ENCODE measurements around the gene SIDT1. TPM values are rescaled to one million over a fixed set of nuclear protein-coding genes. Genes with fewer than 3 reads are reported as not detected.
A peak's percentile ranks its signal among the peaks of the same experiment; 100 is the strongest.

The SIDT1 gene
- polyA plus RNA-seq, 4 donors, result 0.45 to 10.5 (median 1.8) TPM

DNA sequence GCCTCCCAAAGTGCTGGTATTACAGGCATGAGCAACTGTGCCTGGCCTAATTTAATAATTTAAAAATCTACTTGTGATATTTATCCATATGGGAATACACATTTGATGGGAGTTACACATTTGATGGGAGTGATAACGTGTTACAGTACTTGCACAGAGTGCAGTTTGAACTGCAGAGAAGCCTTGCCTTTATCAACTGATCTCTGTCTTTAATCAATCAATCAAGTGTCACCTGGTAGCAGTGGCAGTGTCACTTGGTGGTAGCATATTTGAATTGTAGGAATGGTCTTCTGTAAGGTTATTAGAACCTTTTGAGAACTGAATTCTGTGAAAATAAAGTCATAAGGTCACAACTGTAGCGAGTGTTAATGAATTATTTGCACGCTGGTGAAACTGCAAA is 37.8 kb downstream of the SIDT1 start:
- no peak overlapping the region for H3K4me3 ChIP-seq (ENCODE audit: low read depth in 1 of 3, low read length in 3 of 3)
- H3K27me3 ChIP-seq (ENCODE audit: control insufficient read depth in 3 of 3, insufficient read depth in 3 of 3, low read length in 3 of 3), result no peaks in the 10 kb centered on the region
- no peak for FAIRE-seq
- H3K36me3 ChIP-seq (ENCODE audit: control insufficient read depth in 3 of 3, insufficient read depth in 2 of 3, low read depth in 1 of 3, low read length in 3 of 3), result no peaks in the 10 kb centered on the region
- H3K4me1 ChIP-seq (ENCODE audit: control insufficient read depth in 3 of 3, insufficient read depth in 2 of 3, low read depth in 1 of 3, low read length in 2 of 3), result peaks cover 2 to 7% (median 4%) of the 10 kb centered on the region in 3 donors
- no peak for DNase-seq
- WGBS, 3 donors, result 92 to 96% (median 93%) methylated on average over 3 of the region's 3 CpGs
- no peaks in the 10 kb centered on the region for H3K9me3 ChIP-seq (ENCODE audit: control insufficient read depth in 2 of 2, insufficient read depth in 1 of 2, low read depth in 1 of 2, low read length in 1 of 2)
- H3K27ac ChIP-seq (ENCODE audit: low read depth in 1 of 3, low read length in 2 of 3), result no peak overlapping the region

DNA sequence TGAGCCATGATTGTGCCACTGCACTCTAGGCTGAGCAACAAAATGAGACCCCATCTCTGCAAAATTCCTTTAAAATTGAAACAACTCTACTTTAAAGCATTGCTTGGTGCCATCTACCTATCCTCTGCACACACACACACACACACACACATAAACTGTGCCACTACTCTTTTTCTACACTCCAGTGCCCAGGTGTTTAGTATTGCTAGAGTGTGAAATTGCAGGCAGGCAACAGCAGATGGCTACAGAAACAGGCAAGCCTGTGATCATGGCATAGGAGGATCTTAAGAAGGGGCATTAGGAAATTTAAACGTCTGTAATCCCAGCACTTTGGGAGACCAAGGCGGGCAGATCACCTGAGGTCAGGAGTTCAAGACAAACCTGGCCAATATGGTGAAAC is 39.0 kb downstream of the SIDT1 start:
- no peak for DNase-seq
- 72 to 82% (median 73%) methylated on average over 2 of the region's 2 CpGs for WGBS, 3 donors
- H3K4me1 ChIP-seq (ENCODE audit: control insufficient read depth in 3 of 3, insufficient read depth in 2 of 3, low read depth in 1 of 3, low read length in 2 of 3), result peaks cover 2 to 7% (median 4%) of the 10 kb centered on the region in 3 donors
- H3K27ac ChIP-seq (ENCODE audit: low read depth in 1 of 3, low read length in 2 of 3), result no peak overlapping the region
- H3K9me3 ChIP-seq (ENCODE audit: control insufficient read depth in 2 of 2, insufficient read depth in 1 of 2, low read depth in 1 of 2, low read length in 1 of 2), result no peaks in the 10 kb centered on the region
- no peaks in the 10 kb centered on the region for H3K36me3 ChIP-seq (ENCODE audit: control insufficient read depth in 3 of 3, insufficient read depth in 2 of 3, low read depth in 1 of 3, low read length in 3 of 3)
- no peak for FAIRE-seq
- no peaks in the 10 kb centered on the region for H3K27me3 ChIP-seq (ENCODE audit: control insufficient read depth in 3 of 3, insufficient read depth in 3 of 3, low read length in 3 of 3)
- no peak overlapping the region for H3K4me3 ChIP-seq (ENCODE audit: low read depth in 1 of 3, low read length in 3 of 3)

DNA sequence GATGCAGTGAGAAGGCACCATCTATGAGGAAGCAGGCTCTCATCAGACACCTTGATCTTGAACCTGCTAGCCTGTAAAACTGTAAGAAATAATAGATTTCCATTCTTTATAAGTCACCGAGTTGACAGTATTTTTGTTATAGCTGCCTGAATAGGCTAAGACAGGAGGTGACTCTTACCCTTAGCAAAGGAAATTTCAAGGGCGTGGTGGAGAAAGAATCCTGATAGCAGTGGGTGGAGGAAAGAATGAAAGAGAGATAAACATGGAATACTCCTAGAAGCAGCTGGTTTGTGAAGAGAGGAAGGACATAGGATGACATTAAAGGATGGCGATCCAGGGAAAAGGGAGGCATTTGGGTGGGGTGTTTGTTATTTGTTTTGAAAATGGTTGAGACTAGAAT is 41.4 kb downstream of the SIDT1 start:
- H3K27me3 ChIP-seq (ENCODE audit: control insufficient read depth in 3 of 3, insufficient read depth in 3 of 3, low read length in 3 of 3), result no peaks in the 10 kb centered on the region
- WGBS, 3 donors, result 40 to 66% (median 65%) methylated on average over 3 of the region's 3 CpGs
- no peaks in the 10 kb centered on the region for H3K9me3 ChIP-seq (ENCODE audit: control insufficient read depth in 2 of 2, insufficient read depth in 1 of 2, low read depth in 1 of 2, low read length in 1 of 2)
- FAIRE-seq (no peak), DNase-seq (peak; percentile 28 to 72)
- peaks cover 2 to 7% (median 4%) of the 10 kb centered on the region in 3 donors for H3K4me1 ChIP-seq (ENCODE audit: control insufficient read depth in 3 of 3, insufficient read depth in 2 of 3, low read depth in 1 of 3, low read length in 2 of 3)
- H3K36me3 ChIP-seq (ENCODE audit: control insufficient read depth in 3 of 3, insufficient read depth in 2 of 3, low read depth in 1 of 3, low read length in 3 of 3), result no peaks in the 10 kb centered on the region
- H3K27ac ChIP-seq (ENCODE audit: low read depth in 1 of 3, low read length in 2 of 3), result no peak overlapping the region
- no peak overlapping the region for H3K4me3 ChIP-seq (ENCODE audit: low read depth in 1 of 3, low read length in 3 of 3)

DNA sequence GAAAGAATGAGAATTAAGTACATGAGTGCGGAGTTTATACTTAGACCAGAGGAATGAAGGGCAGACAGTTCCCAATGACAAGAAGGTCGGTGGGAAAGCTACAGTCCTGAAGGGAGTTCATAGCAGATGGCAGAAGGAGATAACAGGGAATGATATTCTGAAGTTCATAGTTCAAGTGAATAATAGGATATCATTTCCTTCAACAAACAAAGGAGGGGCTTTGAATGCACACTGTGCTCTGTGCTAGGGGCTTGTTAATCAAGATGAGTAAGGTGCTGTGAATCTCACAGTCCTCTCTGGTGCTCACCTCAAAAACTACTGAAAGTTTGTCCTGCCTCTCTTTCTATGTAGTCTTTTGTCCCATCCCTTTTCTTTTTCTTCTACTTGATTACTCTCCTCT is 41.9 kb downstream of the SIDT1 start:
- WGBS, 3 donors, result 46 to 66% (median 56%) methylated on average over 2 of the region's 2 CpGs
- Histone ChIP-seq H3K4me3 (ENCODE audit: low read depth in 1 of 3, low read length in 3 of 3) (no peak overlapping the region), H3K4me1 (ENCODE audit: control insufficient read depth in 3 of 3, insufficient read depth in 2 of 3, low read depth in 1 of 3, low read length in 2 of 3) (peaks cover 2 to 7% (median 4%) of the 10 kb centered on the region in 3 donors), H3K36me3 (ENCODE audit: control insufficient read depth in 3 of 3, insufficient read depth in 2 of 3, low read depth in 1 of 3, low read length in 3 of 3) (no peaks in the 10 kb centered on the region), H3K27me3 (ENCODE audit: control insufficient read depth in 3 of 3, insufficient read depth in 3 of 3, low read length in 3 of 3) (no peaks in the 10 kb centered on the region), H3K27ac (ENCODE audit: low read depth in 1 of 3, low read length in 2 of 3) (peak overlapping the region in 1 of 3 donors; percentile 2), H3K9me3 (ENCODE audit: control insufficient read depth in 2 of 2, insufficient read depth in 1 of 2, low read depth in 1 of 2, low read length in 1 of 2) (no peaks in the 10 kb centered on the region)
- FAIRE-seq (no peak), DNase-seq (peak; percentile 33 to 55)

DNA sequence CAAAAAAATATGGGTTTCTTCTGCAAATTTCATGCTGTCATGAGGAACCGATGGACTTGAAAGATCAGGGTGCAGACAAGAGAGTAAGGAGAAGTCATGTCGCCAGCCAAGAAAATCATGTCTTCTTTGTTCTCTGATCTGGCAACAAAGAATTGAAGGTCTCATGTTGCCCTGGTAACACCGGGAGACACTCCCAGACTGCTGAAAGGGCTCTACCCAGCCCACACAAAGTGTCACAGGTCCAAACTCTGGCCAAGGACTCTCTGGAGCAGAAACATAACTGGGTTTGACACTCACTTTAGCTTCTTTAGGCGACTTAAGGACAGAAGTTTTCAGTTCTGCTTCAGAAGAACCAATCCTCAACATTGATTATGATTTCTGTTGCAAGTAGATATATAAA is 42.9 kb downstream of the SIDT1 start:
- FAIRE-seq (no peak), DNase-seq (peak; percentile 12 to 46)
- Histone ChIP-seq H3K4me3 (ENCODE audit: low read depth in 1 of 3, low read length in 3 of 3) (no peak overlapping the region), H3K27me3 (ENCODE audit: control insufficient read depth in 3 of 3, insufficient read depth in 3 of 3, low read length in 3 of 3) (no peaks in the 10 kb centered on the region), H3K27ac (ENCODE audit: low read depth in 1 of 3, low read length in 2 of 3) (no peak overlapping the region), H3K36me3 (ENCODE audit: control insufficient read depth in 3 of 3, insufficient read depth in 2 of 3, low read depth in 1 of 3, low read length in 3 of 3) (no peaks in the 10 kb centered on the region), H3K9me3 (ENCODE audit: control insufficient read depth in 2 of 2, insufficient read depth in 1 of 2, low read depth in 1 of 2, low read length in 1 of 2) (no peaks in the 10 kb centered on the region), H3K4me1 (ENCODE audit: control insufficient read depth in 3 of 3, insufficient read depth in 2 of 3, low read depth in 1 of 3, low read length in 2 of 3) (peaks cover 2 to 7% (median 4%) of the 10 kb centered on the region in 3 donors)
- 43 to 52% (median 43%) methylated on average over 4 of the region's 4 CpGs for WGBS, 3 donors

DNA sequence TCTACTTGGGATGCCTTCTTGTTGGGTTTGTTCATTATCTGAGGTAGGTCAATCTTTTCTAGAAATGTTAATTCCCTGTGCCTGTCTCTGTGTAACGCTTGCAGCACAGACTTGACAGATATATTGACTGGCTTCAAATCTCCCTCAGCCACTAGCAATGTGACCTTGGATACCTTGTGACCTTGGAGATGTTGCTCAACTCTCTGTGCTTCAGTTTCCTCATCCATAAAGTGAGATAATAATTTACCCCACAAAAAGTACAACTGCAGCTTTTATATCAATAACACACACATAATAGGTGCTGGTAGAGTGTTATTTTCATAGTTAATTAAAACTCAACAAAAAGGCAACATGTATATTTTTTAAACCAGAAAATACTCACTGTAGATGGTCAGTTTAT is 52.9 kb downstream of the SIDT1 start:
- FAIRE-seq (no peak), DNase-seq (no peak)
- Histone ChIP-seq H3K36me3 (ENCODE audit: control insufficient read depth in 3 of 3, insufficient read depth in 2 of 3, low read depth in 1 of 3, low read length in 3 of 3) (no peaks in the 10 kb centered on the region), H3K9me3 (ENCODE audit: control insufficient read depth in 2 of 2, insufficient read depth in 1 of 2, low read depth in 1 of 2, low read length in 1 of 2) (no peaks in the 10 kb centered on the region), H3K4me3 (ENCODE audit: low read depth in 1 of 3, low read length in 3 of 3) (no peak overlapping the region), H3K27me3 (ENCODE audit: control insufficient read depth in 3 of 3, insufficient read depth in 3 of 3, low read length in 3 of 3) (no peaks in the 10 kb centered on the region), H3K27ac (ENCODE audit: low read depth in 1 of 3, low read length in 2 of 3) (no peak overlapping the region), H3K4me1 (ENCODE audit: control insufficient read depth in 3 of 3, insufficient read depth in 2 of 3, low read depth in 1 of 3, low read length in 2 of 3) (no peaks in the 10 kb centered on the region)
- 35 to 79% (median 49%) methylated on average over 1 of the region's 1 CpG for WGBS, 3 donors

DNA sequence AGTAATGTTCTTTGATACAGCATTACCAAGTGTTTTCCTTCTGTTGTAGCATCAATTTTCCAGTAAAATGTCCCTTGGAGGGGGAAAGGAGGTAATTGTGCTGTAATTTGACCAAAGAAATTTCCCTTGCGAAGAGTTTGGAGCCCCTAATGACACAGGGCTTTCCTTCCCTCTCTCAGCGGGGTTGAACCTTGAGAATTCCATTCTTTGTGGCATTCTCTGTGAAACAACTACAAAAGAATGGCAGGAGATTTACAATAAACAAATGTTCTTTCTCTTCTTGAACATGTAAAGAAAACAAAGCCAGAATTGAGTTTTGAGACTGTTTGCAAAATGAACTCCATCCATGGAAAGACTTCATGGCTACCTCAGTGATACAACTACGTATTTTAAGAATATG is 53.4 kb downstream of the SIDT1 start:
- Histone ChIP-seq H3K4me3 (ENCODE audit: low read depth in 1 of 3, low read length in 3 of 3) (no peak overlapping the region), H3K4me1 (ENCODE audit: control insufficient read depth in 3 of 3, insufficient read depth in 2 of 3, low read depth in 1 of 3, low read length in 2 of 3) (no peaks in the 10 kb centered on the region), H3K27ac (ENCODE audit: low read depth in 1 of 3, low read length in 2 of 3) (no peak overlapping the region), H3K27me3 (ENCODE audit: control insufficient read depth in 3 of 3, insufficient read depth in 3 of 3, low read length in 3 of 3) (no peaks in the 10 kb centered on the region), H3K9me3 (ENCODE audit: control insufficient read depth in 2 of 2, insufficient read depth in 1 of 2, low read depth in 1 of 2, low read length in 1 of 2) (no peaks in the 10 kb centered on the region), H3K36me3 (ENCODE audit: control insufficient read depth in 3 of 3, insufficient read depth in 2 of 3, low read depth in 1 of 3, low read length in 3 of 3) (no peaks in the 10 kb centered on the region)
- FAIRE-seq (no peak), DNase-seq (no peak)
- WGBS, 3 donors, result 81 to 97% (median 91%) methylated on average over 3 of the region's 3 CpGs

DNA sequence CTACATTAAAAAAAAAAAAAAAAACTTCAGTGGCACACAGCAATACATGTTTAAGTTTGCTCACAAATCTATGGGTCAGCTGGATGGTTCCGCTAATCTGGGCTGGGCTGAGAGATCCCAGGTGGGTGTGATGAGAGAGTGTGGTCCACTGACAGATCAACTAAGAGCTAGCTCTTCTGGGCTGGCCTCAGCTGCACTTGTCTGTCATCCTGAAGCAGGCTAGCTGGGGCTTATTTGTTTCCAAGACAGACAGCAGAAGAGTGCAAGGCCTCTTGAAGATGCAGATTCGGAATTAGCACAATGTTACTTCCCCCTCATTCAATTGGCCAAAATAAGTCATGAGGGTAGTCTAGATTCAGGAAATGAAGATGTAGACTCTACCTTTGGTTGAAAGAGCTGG is 56.5 kb downstream of the SIDT1 start:
- no peak for DNase-seq
- no peak for FAIRE-seq
- Histone ChIP-seq H3K27ac (ENCODE audit: low read depth in 1 of 3, low read length in 2 of 3) (no peak overlapping the region), H3K36me3 (ENCODE audit: control insufficient read depth in 3 of 3, insufficient read depth in 2 of 3, low read depth in 1 of 3, low read length in 3 of 3) (no peaks in the 10 kb centered on the region), H3K4me1 (ENCODE audit: control insufficient read depth in 3 of 3, insufficient read depth in 2 of 3, low read depth in 1 of 3, low read length in 2 of 3) (no peaks in the 10 kb centered on the region), H3K27me3 (ENCODE audit: control insufficient read depth in 3 of 3, insufficient read depth in 3 of 3, low read length in 3 of 3) (no peaks in the 10 kb centered on the region), H3K4me3 (ENCODE audit: low read depth in 1 of 3, low read length in 3 of 3) (no peak overlapping the region), H3K9me3 (ENCODE audit: control insufficient read depth in 2 of 2, insufficient read depth in 1 of 2, low read depth in 1 of 2, low read length in 1 of 2) (no peaks in the 10 kb centered on the region)
- WGBS, 3 donors, result 91 to 98% (median 94%) methylated on average over 2 of the region's 2 CpGs

DNA sequence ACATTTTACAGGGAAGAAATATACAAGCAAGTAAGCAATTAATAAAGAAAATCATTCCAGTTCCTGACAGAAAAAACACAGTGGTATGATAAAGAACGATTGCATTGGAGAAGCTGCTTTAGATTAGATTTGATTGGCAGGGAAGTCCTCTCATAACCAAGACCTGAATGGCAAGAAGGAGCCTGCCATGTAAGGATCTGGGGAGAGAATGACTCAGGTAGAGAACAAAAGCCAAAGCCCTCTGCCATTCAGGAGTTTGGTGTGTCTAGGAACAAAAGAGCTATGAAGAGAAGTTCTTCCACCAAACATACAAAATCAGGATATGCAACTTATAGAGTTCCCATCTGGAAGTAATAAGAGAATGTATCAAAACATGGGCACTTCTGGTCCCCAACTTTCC is 57.6 kb downstream of the SIDT1 start:
- no peak overlapping the region for H3K4me3 ChIP-seq (ENCODE audit: low read depth in 1 of 3, low read length in 3 of 3)
- no peak for FAIRE-seq
- no peaks in the 10 kb centered on the region for H3K36me3 ChIP-seq (ENCODE audit: control insufficient read depth in 3 of 3, insufficient read depth in 2 of 3, low read depth in 1 of 3, low read length in 3 of 3)

More for the DNA sequence above, 57.6 kb downstream of the SIDT1 start:
- H3K27me3 ChIP-seq (ENCODE audit: control insufficient read depth in 3 of 3, insufficient read depth in 3 of 3, low read length in 3 of 3), result no peaks in the 10 kb centered on the region
- H3K4me1 ChIP-seq (ENCODE audit: control insufficient read depth in 3 of 3, insufficient read depth in 2 of 3, low read depth in 1 of 3, low read length in 2 of 3), result no peaks in the 10 kb centered on the region
- DNase-seq, result no peak
- H3K27ac ChIP-seq (ENCODE audit: low read depth in 1 of 3, low read length in 2 of 3), result no peak overlapping the region
- WGBS, 3 donors, result 37 to 59% (median 53%) methylated on average over 1 of the region's 1 CpG
- H3K9me3 ChIP-seq (ENCODE audit: control insufficient read depth in 2 of 2, insufficient read depth in 1 of 2, low read depth in 1 of 2, low read length in 1 of 2), result no peaks in the 10 kb centered on the region

Measured in small intestine (tissue), 7 donors.